Measurements from ENCODE around the gene SMURF1. TPM values are rescaled to one million over a fixed set of nuclear protein-coding genes. Genes with fewer than 3 reads are reported as not detected.

The SMURF1 gene
- total RNA-seq, 4 donors from 2014 or later: 26.9 to 74.9 (median 30.2) TPM

DNA sequence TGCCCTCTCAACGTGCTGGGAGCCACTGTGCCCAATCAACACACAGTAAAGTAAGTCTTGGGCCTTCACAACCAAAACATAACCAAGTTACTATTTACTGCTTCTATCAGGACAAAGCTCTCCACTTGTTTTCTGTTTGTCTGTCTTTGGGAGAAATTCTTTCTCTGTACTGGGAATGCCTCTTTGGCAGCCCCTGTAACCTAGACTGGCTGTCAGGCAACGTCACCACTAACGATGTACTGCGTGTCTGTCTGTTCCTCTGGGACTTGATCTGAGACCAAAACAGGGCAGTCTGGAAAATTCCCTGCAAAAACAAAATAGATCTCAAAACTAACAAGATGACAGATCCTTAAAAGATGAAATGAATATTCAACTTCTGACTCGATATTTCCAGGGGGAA lies 113.0 kb downstream of the SMURF1 start:
- H3K27me3 ChIP-seq: no peaks in the 10 kb centered on the region
- H3K9me3 ChIP-seq: no peaks in the 10 kb centered on the region
- peaks cover 22% of the 10 kb centered on the region for H3K4me1 ChIP-seq
- peaks cover 85% of the 10 kb centered on the region for H3K36me3 ChIP-seq
- 59% methylated on average over 5 of the region's 5 CpGs for WGBS
- H3K27ac ChIP-seq: peak overlapping the region; percentile 79
- DNase-seq (ENCODE audit: low spot score in 2 of 2): peak in 1 of 2 donors; percentile 78
- TF ChIP-seq CTCF (IDR thresholded peaks at IDR 0.05): no peak
- TF ChIP-seq EP300 (IDR thresholded peaks at IDR 0.05): no peak
- no peak for TF ChIP-seq POLR2A (IDR thresholded peaks at IDR 0.05)
- TF ChIP-seq POLR2AphosphoS5 (IDR thresholded peaks at IDR 0.05): peak in 1 of 3 donors; percentile 38
- no peak overlapping the region for H3K4me3 ChIP-seq

DNA sequence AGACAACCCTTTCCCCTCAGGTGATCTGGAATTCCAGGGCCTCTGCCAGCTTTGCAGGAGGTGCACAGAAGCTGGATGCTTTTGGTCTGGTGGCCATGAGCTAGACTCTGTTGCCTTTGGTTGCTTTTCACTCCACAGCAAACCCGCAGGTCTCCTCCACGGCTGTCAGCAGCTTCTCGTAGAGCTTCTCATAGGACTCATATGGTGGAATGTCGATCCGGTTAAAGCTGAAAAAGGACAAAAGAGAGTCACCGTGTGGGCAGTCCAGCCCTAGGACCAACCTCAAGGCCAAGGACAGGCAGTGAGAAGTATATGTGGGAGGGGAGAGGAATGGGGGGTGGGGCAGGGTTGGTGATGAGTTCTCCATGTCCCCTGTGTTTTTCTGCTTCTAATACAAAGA lies 113.5 kb downstream of the SMURF1 start:
- peaks cover 80% of the 10 kb centered on the region for H3K36me3 ChIP-seq
- peak overlapping the region; percentile 79 for H3K27ac ChIP-seq
- TF ChIP-seq POLR2A (IDR thresholded peaks at IDR 0.05) (no peak), EP300 (IDR thresholded peaks at IDR 0.05) (no peak), CTCF (IDR thresholded peaks at IDR 0.05) (no peak), POLR2AphosphoS5 (IDR thresholded peaks at IDR 0.05) (no peak)
- peaks cover 22% of the 10 kb centered on the region for H3K4me1 ChIP-seq
- no peaks in the 10 kb centered on the region for H3K9me3 ChIP-seq
- DNase-seq (ENCODE audit: low spot score in 2 of 2): peak in 1 of 2 donors; percentile 58
- H3K4me3 ChIP-seq: no peak overlapping the region
- H3K27me3 ChIP-seq: no peaks in the 10 kb centered on the region
- 93% methylated on average over 6 of the region's 6 CpGs for WGBS

DNA sequence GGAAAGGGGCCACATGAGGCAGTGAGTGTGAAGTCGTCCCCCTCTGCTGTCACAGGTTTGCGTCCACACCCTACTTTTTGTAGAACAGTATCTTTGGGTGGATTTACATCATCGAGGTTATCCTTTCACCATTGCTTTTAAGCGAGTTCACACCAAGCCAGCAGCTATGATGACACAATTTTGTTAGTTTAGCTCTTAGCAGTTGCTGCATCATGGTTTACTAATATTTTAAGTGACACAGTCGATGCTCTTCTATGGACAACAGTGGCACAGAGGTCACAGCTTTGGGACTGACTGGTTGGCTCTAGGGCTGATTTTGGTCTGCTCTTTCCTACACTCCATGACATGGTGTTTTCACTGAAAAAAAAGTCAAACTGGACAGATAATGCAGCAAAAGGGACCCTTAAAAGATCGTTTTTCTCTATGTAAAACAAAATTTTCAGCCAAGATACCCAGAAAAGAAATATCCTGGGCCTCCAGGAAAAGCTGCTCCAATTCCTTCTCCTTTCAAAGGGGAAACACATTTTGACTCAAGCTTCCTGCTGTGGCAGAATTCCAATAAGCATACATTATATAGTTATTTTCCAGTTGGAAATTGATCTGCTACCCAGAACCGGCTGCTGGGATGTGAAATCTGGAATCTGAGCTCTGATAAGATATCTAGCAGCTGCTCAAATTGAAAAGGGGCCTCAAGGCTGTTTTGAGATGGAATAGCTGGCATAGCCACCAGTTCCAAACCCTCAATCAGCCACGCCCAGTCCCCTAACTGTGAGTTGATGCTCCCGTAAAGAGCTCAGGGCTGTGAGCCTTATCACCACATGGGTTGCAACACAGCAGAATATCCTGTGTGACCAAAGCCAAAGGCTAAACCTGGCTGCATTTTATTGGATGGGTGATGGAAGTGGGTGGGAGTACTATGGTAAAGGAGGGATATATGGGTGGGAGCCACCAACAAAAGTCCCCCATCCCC lies 114.2 kb downstream of the SMURF1 start:
- no peak overlapping the region for H3K4me3 ChIP-seq
- H3K9me3 ChIP-seq: no peaks in the 10 kb centered on the region
- no peak for DNase-seq (ENCODE audit: low spot score in 2 of 2)
- no peaks in the 10 kb centered on the region for H3K27me3 ChIP-seq
- H3K4me1 ChIP-seq: peaks cover 26% of the 10 kb centered on the region
- 78% methylated on average over 9 of the region's 9 CpGs for WGBS
- TF ChIP-seq POLR2AphosphoS5 (IDR thresholded peaks at IDR 0.05) (no peak), POLR2A (IDR thresholded peaks at IDR 0.05) (no peak), EP300 (IDR thresholded peaks at IDR 0.05) (no peak)
- H3K36me3 ChIP-seq: peaks cover 73% of the 10 kb centered on the region
- H3K27ac ChIP-seq: peak overlapping the region; percentile 79

GRCh38 chr7:99028261-99028973 lies 115.5 kb downstream of the SMURF1 start:
- H3K27me3 ChIP-seq: no peaks in the 10 kb centered on the region
- H3K4me1 ChIP-seq: peaks cover 29% of the 10 kb centered on the region
- TF ChIP-seq POLR2AphosphoS5 (IDR thresholded peaks at IDR 0.05) (no peak), EP300 (IDR thresholded peaks at IDR 0.05) (no peak), CTCF (IDR thresholded peaks at IDR 0.05) (no peak), POLR2A (IDR thresholded peaks at IDR 0.05) (no peak)
- peaks cover 60% of the 10 kb centered on the region for H3K36me3 ChIP-seq
- H3K27ac ChIP-seq: no peak overlapping the region
- no peak overlapping the region for H3K4me3 ChIP-seq
- peak in 1 of 2 donors; percentile 72 for DNase-seq (ENCODE audit: low spot score in 2 of 2)
- H3K9me3 ChIP-seq: no peaks in the 10 kb centered on the region
- WGBS: 94% methylated on average over 27 of the region's 27 CpGs

DNA sequence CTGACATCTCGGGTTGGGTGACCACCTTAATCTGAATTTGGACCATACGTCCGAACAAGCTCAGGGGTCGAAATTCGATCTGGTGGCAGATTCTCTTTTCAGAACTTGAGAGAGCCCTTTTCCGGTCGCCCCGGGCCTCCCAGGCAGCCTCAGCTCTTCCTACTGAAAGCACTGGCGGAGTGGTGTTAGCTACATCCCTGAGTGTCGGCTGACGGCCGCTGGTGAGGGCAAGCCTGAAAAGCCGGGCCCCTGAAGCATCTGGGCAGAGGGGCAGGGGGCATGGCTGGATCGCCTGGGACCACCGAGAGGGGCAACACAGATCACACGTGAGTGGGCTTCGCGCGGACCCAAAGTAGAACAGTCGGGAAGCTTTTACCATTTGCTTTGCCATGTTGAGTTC lies 116.1 kb downstream of the SMURF1 start:
- Histone ChIP-seq H3K4me1 (peaks cover 34% of the 10 kb centered on the region), H3K4me3 (no peak overlapping the region), H3K9me3 (no peaks in the 10 kb centered on the region), H3K27me3 (no peaks in the 10 kb centered on the region), H3K27ac (no peak overlapping the region), H3K36me3 (peaks cover 54% of the 10 kb centered on the region)
- TF ChIP-seq POLR2AphosphoS5 (IDR thresholded peaks at IDR 0.05) (no peak), CTCF (IDR thresholded peaks at IDR 0.05) (no peak), POLR2A (IDR thresholded peaks at IDR 0.05) (no peak), EP300 (IDR thresholded peaks at IDR 0.05) (no peak)
- WGBS: 95% methylated on average over 20 of the region's 20 CpGs
- peak; percentile 56 to 58 for DNase-seq (ENCODE audit: low spot score in 2 of 2)

Data from suprapubic skin (tissue), 4 donors.